Body of pancreas (tissue), 4 donors: ENCODE results near the gene CAMK2B. TPM values are rescaled to one million over a fixed set of nuclear protein-coding genes. Genes with fewer than 3 reads are reported as not detected.

Source experiments
- ATAC-seq: fragments of 150-250 bp; one replicate; pipeline ENCODE4 v1.9.1; 2016
- DNase-seq, 4 donors: peaks; one replicate each; pipeline ENCODE4 v3.0.0-alpha.2; 2019
- H3K27ac ChIP-seq, 4 donors: fragments of 200-600 bp; sonication (generic); 1 replicate in 3 of 4; 2 replicates in 1 of 4; pipeline versions ENCODE4 v1.5.1 to v1.6.1; 2016 to 2019; ENCODE audit warnings: mild to moderate bottlenecking in 1 of 4, mixed read lengths in 1 of 4, moderate library complexity in 1 of 4
- H3K27me3 ChIP-seq, 2 donors: fragments of 200-600 bp; sonication (generic); one replicate each; pipeline ENCODE4 v1.6.0; 2016; ENCODE audit warnings: mild to moderate bottlenecking in 1 of 2
- H3K36me3 ChIP-seq, 2 donors: fragments of 200-600 bp; sonication (generic); replicated peaks in 1 of 2; 2 replicates each; pipeline ENCODE4 v1.5.1; 2016; ENCODE audit warnings: low read depth in 2 of 2; ENCODE audit not compliant: insufficient read depth in 1 of 2
- H3K4me1 ChIP-seq: fragments of 200-600 bp; sonication (generic); one replicate; pipeline ENCODE4 v1.6.0; 2016
- H3K4me3 ChIP-seq, 2 donors: fragments of 200-600 bp; sonication (generic); 1 replicate in 1 of 2; 2 replicates in 1 of 2; pipeline ENCODE4 v1.5.1; 2016 to 2019
- H3K9me3 ChIP-seq, 3 donors: fragments of 200-600 bp; sonication (generic); 1 replicate in 2 of 3; 2 replicates in 1 of 3; pipeline ENCODE4 v1.5.1; 2016
- CTCF ChIP-seq, 7 experiments: fragments of 450-650 bp in 4 of 7; fragments of 200-600 bp in 3 of 7; sonication (generic) in 3 of 7; IDR thresholded peaks; one replicate each; pipeline ENCODE4 v1.5.1; 2016 to 2019; ENCODE audit warnings: antibody characterized with exemption in 7 of 7
- POLR2A ChIP-seq, 3 donors: fragments of 450-650 bp; IDR thresholded peaks; one replicate each; pipeline ENCODE4 v1.6.1; 2016; ENCODE audit warnings: antibody characterized with exemption in 3 of 3, mild to moderate bottlenecking in 2 of 3
- WGBS, 2 donors: methylation state at CpG; one replicate each; pipeline ENCODE4 v1.1.5; 2017; 5-methylcytosine and 5-hydroxymethylcytosine counted together
- intact Hi-C: fragments of 100-400 bp; cut with DNase I; formaldehyde crosslinking; loops from one replicate; pipeline ENCODE4 v1.15.1; 2023
- total RNA-seq, 2 donors: library from RNA; depleted of rRNA; stranded (reverse); fragments of >200 nt; gene quantifications; one replicate each; pipeline ENCODE4 v1.1.0, GENCODE V29; 2016

Gene CAMK2B
- total RNA-seq, 2 donors from 2014 or later: 0.52 to 7.6 TPM

DNA sequence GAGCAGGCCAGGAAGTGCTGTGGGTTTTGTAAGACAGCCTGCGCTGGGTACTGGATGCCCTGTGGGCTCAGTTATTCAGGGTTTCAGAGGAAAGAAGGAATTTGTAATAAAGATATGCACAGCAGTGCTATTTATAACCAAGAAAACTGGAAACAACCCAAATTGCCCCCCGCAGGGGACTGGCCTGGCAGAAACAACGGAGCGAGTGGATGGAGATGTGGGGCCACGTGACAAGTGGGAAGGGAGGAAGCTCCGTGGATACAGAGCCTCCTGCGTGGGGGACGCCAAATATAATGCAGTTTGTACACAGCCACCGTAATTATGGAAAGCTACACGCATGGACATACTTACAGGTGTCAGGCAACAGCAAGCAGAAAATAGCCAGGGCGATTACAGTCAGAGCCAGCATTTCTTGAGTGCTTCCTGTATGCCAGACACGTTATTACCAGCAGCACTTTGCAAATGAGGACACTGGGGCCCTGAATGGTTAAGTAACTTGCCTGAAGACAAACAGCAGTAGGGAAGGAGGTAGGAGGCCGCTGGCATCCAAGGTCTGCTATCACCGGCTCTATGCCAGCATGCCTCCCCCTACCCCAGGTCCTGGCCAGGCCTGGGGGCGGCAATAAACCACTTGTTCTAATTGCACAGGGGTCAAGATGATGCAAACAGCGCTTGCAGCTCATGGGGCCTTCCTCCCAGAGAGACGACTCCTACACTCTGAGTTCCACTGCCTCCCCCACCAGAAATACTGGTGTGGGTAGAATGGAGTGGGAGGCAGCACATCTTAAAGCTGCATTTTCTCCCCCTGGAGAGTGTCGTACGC, 8.7 kb upstream of the CAMK2B start:
- ATAC-seq: no peak
- intact Hi-C loops: no loop called here
- WGBS, 2 donors: 71 to 72% methylated on average over 19 of the region's 19 CpGs

DNA sequence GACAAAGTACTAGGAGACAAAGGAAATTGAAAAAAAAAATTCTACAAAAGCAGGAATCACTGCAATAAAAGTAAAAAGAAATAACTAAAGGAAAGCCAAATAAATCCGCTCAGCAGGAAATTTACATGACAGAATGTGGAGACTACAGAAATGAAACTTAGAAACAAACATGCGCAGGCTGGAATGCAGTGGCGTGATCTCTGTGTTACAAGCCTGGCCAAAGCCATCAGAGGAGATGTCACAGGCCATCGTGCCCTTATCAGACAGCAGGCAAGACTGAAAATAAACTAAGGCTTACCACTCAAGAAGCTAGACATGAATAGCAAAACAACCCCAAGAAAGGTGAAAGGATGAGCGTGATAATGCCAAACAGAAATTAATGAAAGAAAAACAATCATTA, 6.3 kb upstream of the CAMK2B start:
- H3K27ac ChIP-seq: no peak overlapping the region
- no peak for ATAC-seq
- no peaks in the 10 kb centered on the region for H3K4me1 ChIP-seq
- TF ChIP-seq POLR2A (IDR thresholded peaks at IDR 0.05) (no peak), CTCF (IDR thresholded peaks at IDR 0.05) (no peak)
- no peak for DNase-seq
- H3K27me3 ChIP-seq: no peaks in the 10 kb centered on the region
- H3K36me3 ChIP-seq: no peaks in the 10 kb centered on the region
- 46 to 47% methylated on average over 5 of the region's 5 CpGs for whole genome bisulfite sequencing, 2 donors
- H3K9me3 ChIP-seq: no peaks in the 10 kb centered on the region
- no peak overlapping the region for H3K4me3 ChIP-seq
- intact Hi-C loops: no loop called here

More for the DNA sequence above, 8.7 kb upstream of the CAMK2B start:
- Histone ChIP-seq H3K36me3 (no peaks in the 10 kb centered on the region), H3K9me3 (no peaks in the 10 kb centered on the region), H3K4me3 (no peak overlapping the region), H3K27ac (no peak overlapping the region), H3K27me3 (no peaks in the 10 kb centered on the region), H3K4me1 (no peaks in the 10 kb centered on the region)
- TF ChIP-seq POLR2A (IDR thresholded peaks at IDR 0.05) (no peak), CTCF (IDR thresholded peaks at IDR 0.05) (no peak)
- no peak for DNase-seq

GRCh38 chr7:44330331-44330730, 4.9 kb upstream of the CAMK2B start:
- ATAC-seq: no peak

GRCh38 chr7:44329888-44330287, 4.5 kb upstream of the CAMK2B start:
- Histone ChIP-seq H3K27ac (no peak overlapping the region), H3K4me1 (no peaks in the 10 kb centered on the region), H3K36me3 (no peaks in the 10 kb centered on the region), H3K4me3 (no peak overlapping the region), H3K9me3 (no peaks in the 10 kb centered on the region), H3K27me3 (no peaks in the 10 kb centered on the region)
- DNase-seq: no peak
- WGBS, 2 donors: 84 to 100% methylated on average over 1 to 3 of the region's 3 CpGs
- ATAC-seq: no peak
- intact Hi-C loops: no loop called here
- TF ChIP-seq CTCF (IDR thresholded peaks at IDR 0.05) (no peak), POLR2A (IDR thresholded peaks at IDR 0.05) (no peak)

More at GRCh38 chr7:44330331-44330730, 4.9 kb upstream of the CAMK2B start:
- Histone ChIP-seq H3K27ac (no peak overlapping the region), H3K27me3 (no peaks in the 10 kb centered on the region), H3K36me3 (no peaks in the 10 kb centered on the region), H3K9me3 (no peaks in the 10 kb centered on the region), H3K4me3 (no peak overlapping the region), H3K4me1 (no peaks in the 10 kb centered on the region)
- intact Hi-C loops: no loop called here
- WGBS, 2 donors: 73 to 80% methylated on average over 6 of the region's 6 CpGs
- no peak for DNase-seq
- TF ChIP-seq CTCF (IDR thresholded peaks at IDR 0.05) (no peak), POLR2A (IDR thresholded peaks at IDR 0.05) (no peak)

- intact Hi-C loops: no loop called here
- H3K4me1 ChIP-seq: peaks cover 5% of the 10 kb centered on the region
- WGBS, 2 donors: 73 to 100% methylated on average over 2 of the region's 2 CpGs
Observed at GRCh38 chr7:44329081-44329480, 3.7 kb upstream of the CAMK2B start.

More at GRCh38 chr7:44329081-44329480, 3.7 kb upstream of the CAMK2B start:
- peaks cover 0 to 6% of the 10 kb centered on the region in 2 donors for H3K27me3 ChIP-seq
- H3K36me3 ChIP-seq: no peaks in the 10 kb centered on the region
- no peak for TF ChIP-seq POLR2A (IDR thresholded peaks at IDR 0.05)
- TF ChIP-seq CTCF (IDR thresholded peaks at IDR 0.05): no peak
- no peaks in the 10 kb centered on the region for H3K9me3 ChIP-seq
- no peak overlapping the region for H3K27ac ChIP-seq
- DNase-seq (no peak), ATAC-seq (no peak)
- no peak overlapping the region for H3K4me3 ChIP-seq
